SU-DHL-6 (cell line): ENCODE measurements around the gene CAMK2D.

Experiments
- H2AFZ ChIP-seq: fragments of 200-600 bp; sonication (generic); 2 replicates; pipeline ENCODE4 v1.6.1; 2014; ENCODE audit warnings: low read depth, mild to moderate bottlenecking, moderate library complexity, mixed read lengths, antibody characterized with exemption, low read length; ENCODE audit not compliant: severe bottlenecking
- H3F3A ChIP-seq: fragments of 200-600 bp; shearing (Covaris generic); 2 replicates; pipeline ENCODE4 v1.6.0; 2016; ENCODE audit warnings: antibody characterized with exemption, mild to moderate bottlenecking; ENCODE audit not compliant: insufficient read depth
- H3K27ac ChIP-seq: fragments of 200-600 bp; sonication (generic); 2 replicates; pipeline ENCODE4 v1.5.1; 2016; ENCODE audit warnings: low read depth, mild to moderate bottlenecking, low read length, moderate library complexity, mixed read lengths
- H3K27me3 ChIP-seq: fragments of 200-600 bp; sonication (generic), shearing (Covaris generic); 2 replicates; pipeline ENCODE4 v1.6.0; 2014; ENCODE audit warnings: mild to moderate bottlenecking, low read length
- H3K36me3 ChIP-seq: fragments of 200-600 bp; sonication (generic); 2 replicates; pipeline ENCODE4 v1.6.1; 2014; ENCODE audit warnings: mild to moderate bottlenecking, low read length, mixed read lengths
- H3K4me2 ChIP-seq: fragments of 300-600, 200-600 bp; shearing (Covaris generic), sonication (generic); 2 replicates; pipeline ENCODE4 v1.6.0; 2014; ENCODE audit warnings: low read length, low read depth, mild to moderate bottlenecking; ENCODE audit not compliant: poor library complexity, severe bottlenecking
- H3K4me3 ChIP-seq: fragments of 200-600 bp; sonication (generic); 2 replicates; pipeline ENCODE4 v1.5.1; 2014; ENCODE audit warnings: antibody characterized with exemption, low read length, mild to moderate bottlenecking, mixed read lengths; ENCODE audit not compliant: insufficient read depth, poor library complexity, severe bottlenecking
- H3K79me2 ChIP-seq: fragments of 200-600 bp; sonication (generic); 2 replicates; pipeline ENCODE4 v1.6.1; 2014; ENCODE audit warnings: mild to moderate bottlenecking, low read length, moderate library complexity; ENCODE audit not compliant: insufficient read depth
- H3K9ac ChIP-seq: fragments of 200-600 bp; sonication (generic); 2 replicates; pipeline ENCODE4 v1.7.0; 2014; ENCODE audit warnings: mild to moderate bottlenecking, low read length
- H3K9me2 ChIP-seq: fragments of 200-600 bp; sonication (generic); replicated peaks from 2 replicates; pipeline ENCODE4 v1.6.1; 2014; ENCODE audit warnings: low read length; ENCODE audit not compliant: insufficient read depth
- H3K9me3 ChIP-seq: fragments of 200-600 bp; sonication (generic); 2 replicates; pipeline ENCODE4 v1.6.1; 2014; ENCODE audit warnings: low read length, mixed read lengths; ENCODE audit not compliant: insufficient read depth
- H4K20me1 ChIP-seq: fragments of 200-600 bp; sonication (generic); 2 replicates; pipeline ENCODE4 v1.6.1; 2014; ENCODE audit warnings: low read depth, mild to moderate bottlenecking, antibody characterized with exemption, low read length, moderate library complexity, mixed read lengths
- EZH2phosphoT487 ChIP-seq: fragments of 200-600 bp; sonication (generic), shearing (Covaris generic); conservative IDR thresholded peaks from 2 replicates; pipeline ENCODE4 v1.6.1; 2018; ENCODE audit warnings: mild to moderate bottlenecking, antibody characterized with exemption, low read length, moderate library complexity, mixed read lengths
- TF ChIP-seq, protein P1 (sequence below): fragments of 200-600 bp; sonication (generic); IDR thresholded peaks from one replicate; pipeline ENCODE4 v1.5.1; 2017; ENCODE audit warnings: antibody characterized with exemption, mild to moderate bottlenecking, low read length, moderate library complexity; ENCODE audit not compliant: insufficient read depth, poor library complexity, severe bottlenecking

CAMK2D gene

DNA sequence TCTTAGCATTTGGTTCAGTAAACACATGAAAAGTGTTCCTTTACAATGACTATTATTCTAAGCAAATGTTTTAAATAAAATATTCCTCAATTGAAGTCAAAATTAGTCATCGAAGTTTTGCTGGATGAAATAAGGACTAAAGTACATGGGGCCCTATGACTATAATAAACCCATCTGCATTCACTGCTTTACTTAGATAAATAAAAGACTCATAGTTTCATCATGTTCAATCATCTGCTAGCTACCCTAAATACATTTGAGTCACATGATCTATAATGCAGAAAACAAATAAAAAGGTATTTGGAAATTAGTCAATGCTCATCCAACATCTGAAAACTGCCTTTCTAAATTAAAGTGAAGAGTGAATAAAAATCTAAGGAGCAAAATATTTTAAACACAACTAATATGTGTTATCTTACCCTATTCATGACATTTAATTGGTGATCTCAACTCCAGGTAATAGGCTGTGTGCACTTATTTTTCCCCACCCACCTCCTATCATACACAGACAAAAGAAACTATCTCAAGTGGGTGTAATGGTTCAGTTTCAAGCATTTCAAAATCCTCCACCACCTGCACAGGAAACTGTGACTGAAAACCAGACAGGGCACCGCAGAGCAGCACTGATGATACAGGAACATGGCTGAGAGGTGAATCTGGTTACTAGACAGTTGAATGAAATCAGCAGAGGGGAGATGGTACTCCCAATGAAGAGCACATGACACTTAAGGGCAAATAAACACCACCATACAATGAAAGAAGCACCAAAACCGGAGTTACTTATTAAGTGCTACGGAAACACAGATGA lies 78.6 kb downstream of the CAMK2D start:
- TF ChIP-seq EZH2phosphoT487 = no peak
- Histone ChIP-seq H3K27ac (peak overlapping the region; percentile 15; the same call in 1 of the 2 replicates), H2AFZ (no peak overlapping the region), H3K9me2 (no peaks in the 10 kb centered on the region), H3K4me3 (no peak overlapping the region), H3K27me3 (no peaks in the 10 kb centered on the region), H3K36me3 (0 out of 2 replicates have a peak, but pooled peaks cover 2% of the 10 kb centered on the region), H3K9ac (no peak overlapping the region), H3K4me2 (peak overlapping the region; percentile 14), H3K9me3 (no peaks in the 10 kb centered on the region), H3K79me2 (no peaks in the 10 kb centered on the region), H3F3A (no peaks in the 10 kb centered on the region), H4K20me1 (no peaks in the 10 kb centered on the region)

DNA sequence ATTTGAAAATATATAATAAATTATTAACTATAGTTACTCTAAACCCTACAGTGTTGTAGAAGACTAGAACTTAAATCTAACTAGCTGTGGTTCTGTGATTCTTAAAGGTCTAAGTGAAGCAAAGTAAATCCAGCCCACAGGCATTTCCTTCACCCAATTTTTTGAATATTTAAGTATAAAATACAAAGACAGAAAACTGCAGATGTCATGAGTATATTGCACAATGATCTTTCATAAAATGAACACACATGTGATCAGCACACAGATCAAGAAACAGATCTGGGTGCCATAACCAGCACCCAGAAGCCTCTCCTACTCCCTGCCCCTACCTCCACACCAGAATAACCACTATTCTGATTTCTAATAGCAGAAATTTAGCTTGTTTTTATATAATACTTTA lies 82.9 kb downstream of the CAMK2D start:
- no peak for TF ChIP-seq EZH2phosphoT487
- TF ChIP-seq, protein P1, sequence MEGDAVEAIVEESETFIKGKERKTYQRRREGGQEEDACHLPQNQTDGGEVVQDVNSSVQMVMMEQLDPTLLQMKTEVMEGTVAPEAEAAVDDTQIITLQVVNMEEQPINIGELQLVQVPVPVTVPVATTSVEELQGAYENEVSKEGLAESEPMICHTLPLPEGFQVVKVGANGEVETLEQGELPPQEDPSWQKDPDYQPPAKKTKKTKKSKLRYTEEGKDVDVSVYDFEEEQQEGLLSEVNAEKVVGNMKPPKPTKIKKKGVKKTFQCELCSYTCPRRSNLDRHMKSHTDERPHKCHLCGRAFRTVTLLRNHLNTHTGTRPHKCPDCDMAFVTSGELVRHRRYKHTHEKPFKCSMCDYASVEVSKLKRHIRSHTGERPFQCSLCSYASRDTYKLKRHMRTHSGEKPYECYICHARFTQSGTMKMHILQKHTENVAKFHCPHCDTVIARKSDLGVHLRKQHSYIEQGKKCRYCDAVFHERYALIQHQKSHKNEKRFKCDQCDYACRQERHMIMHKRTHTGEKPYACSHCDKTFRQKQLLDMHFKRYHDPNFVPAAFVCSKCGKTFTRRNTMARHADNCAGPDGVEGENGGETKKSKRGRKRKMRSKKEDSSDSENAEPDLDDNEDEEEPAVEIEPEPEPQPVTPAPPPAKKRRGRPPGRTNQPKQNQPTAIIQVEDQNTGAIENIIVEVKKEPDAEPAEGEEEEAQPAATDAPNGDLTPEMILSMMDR = no peak
- no peak overlapping the region for H3K27ac ChIP-seq
- no peak overlapping the region for H3K9ac ChIP-seq
- no peaks in the 10 kb centered on the region for H3K9me2 ChIP-seq
- no peaks in the 10 kb centered on the region for H3K79me2 ChIP-seq
- no peaks in the 10 kb centered on the region for H3K27me3 ChIP-seq
- 0 out of 2 replicates have a peak, but pooled peaks cover 2% of the 10 kb centered on the region for H3K36me3 ChIP-seq
- H3K4me2 ChIP-seq = no peak overlapping the region
- no peaks in the 10 kb centered on the region for H3K9me3 ChIP-seq
- no peaks in the 10 kb centered on the region for H4K20me1 ChIP-seq
- no peaks in the 10 kb centered on the region for H3F3A ChIP-seq
- H2AFZ ChIP-seq = no peak overlapping the region
- H3K4me3 ChIP-seq = no peak overlapping the region

DNA sequence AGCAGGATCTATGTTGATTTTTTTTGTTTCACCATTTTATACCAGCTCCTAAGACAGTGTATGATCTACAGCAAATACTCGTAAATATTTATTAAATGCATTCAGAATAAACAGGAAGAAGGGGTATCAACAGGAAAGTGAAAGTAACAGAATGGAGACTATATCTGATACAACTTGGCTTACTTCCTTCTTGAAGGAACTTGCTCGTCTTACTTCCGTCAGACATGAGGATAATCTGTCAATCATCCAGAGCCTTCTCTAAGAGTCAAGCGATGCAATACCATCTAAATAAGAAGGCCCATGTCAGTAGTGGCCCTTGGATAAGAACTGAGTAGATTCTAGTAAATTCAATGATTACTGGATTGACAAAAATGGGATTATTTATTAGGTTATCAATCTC lies 84.2 kb downstream of the CAMK2D start:
- H3K79me2 ChIP-seq = no peaks in the 10 kb centered on the region
- H3K4me3 ChIP-seq = no peak overlapping the region
- H3K36me3 ChIP-seq = 0 out of 2 replicates have a peak, but pooled peaks cover 2% of the 10 kb centered on the region
- no peaks in the 10 kb centered on the region for H4K20me1 ChIP-seq
- H2AFZ ChIP-seq = no peak overlapping the region
- H3K27ac ChIP-seq = no peak overlapping the region
- H3K9me3 ChIP-seq = no peaks in the 10 kb centered on the region
- H3F3A ChIP-seq = no peaks in the 10 kb centered on the region
- no peak overlapping the region for H3K9ac ChIP-seq
- H3K9me2 ChIP-seq = no peaks in the 10 kb centered on the region
- peak overlapping the region; percentile 31 for H3K4me2 ChIP-seq
- TF ChIP-seq, protein P1 = no peak
- no peak for TF ChIP-seq EZH2phosphoT487
- H3K27me3 ChIP-seq = no peaks in the 10 kb centered on the region
